Ishikawa (cell line): ENCODE results near the gene GRHL1.

Experiments
- CEBPB ChIP-seq: IDR thresholded peaks from 2 replicates; pipeline ENCODE4 v1.6.1; 2012
- CREB1 ChIP-seq: IDR thresholded peaks from 2 replicates; pipeline ENCODE4 v1.6.1; 2012; ENCODE audit warnings: low read depth
- EGR1 ChIP-seq: IDR thresholded peaks from 2 replicates; pipeline ENCODE4 v1.6.1; 2012
- EP300 ChIP-seq: IDR thresholded peaks from 2 replicates; pipeline ENCODE4 v1.6.1; 2012; ENCODE audit warnings: borderline replicate concordance
- FOXM1 ChIP-seq: IDR thresholded peaks from 2 replicates; pipeline ENCODE4 v1.6.1; 2012; ENCODE audit warnings: low read depth, borderline replicate concordance
- MAX ChIP-seq: IDR thresholded peaks from 2 replicates; pipeline ENCODE4 v1.6.1; 2012
- NFIC ChIP-seq: IDR thresholded peaks from 2 replicates; pipeline ENCODE4 v1.6.1; 2012
- RAD21 ChIP-seq: IDR thresholded peaks from 2 replicates; pipeline ENCODE4 v1.6.1; 2012; ENCODE audit warnings: low read depth
- REST ChIP-seq: IDR thresholded peaks from 2 replicates; pipeline ENCODE4 v1.6.1; 2012; ENCODE audit warnings: low read depth, mild to moderate bottlenecking
- TAF1 ChIP-seq: IDR thresholded peaks from 2 replicates; pipeline ENCODE4 v1.6.1; 2012; ENCODE audit warnings: low read depth, mild to moderate bottlenecking
- TCF12 ChIP-seq: IDR thresholded peaks from 2 replicates; pipeline ENCODE4 v1.6.1; 2012; ENCODE audit warnings: low read depth
- TEAD4 ChIP-seq: IDR thresholded peaks from 2 replicates; pipeline ENCODE4 v1.6.1; 2012
- USF1 ChIP-seq: IDR thresholded peaks from 2 replicates; pipeline ENCODE4 v1.6.1; 2012
- YY1 ChIP-seq: IDR thresholded peaks from 2 replicates; pipeline ENCODE4 v1.6.1; 2012; ENCODE audit warnings: low read depth
- ZBTB7A ChIP-seq: IDR thresholded peaks from 2 replicates; pipeline ENCODE4 v1.6.1; 2012; ENCODE audit warnings: low read depth

GRHL1 gene

GRCh38 chr2:9948721-9949120, 2.8 kb upstream of the GRHL1 start:
- TF ChIP-seq FOXM1 (no peak), YY1 (no peak), TCF12 (no peak), CEBPB (no peak), ZBTB7A (no peak), RAD21 (no peak), MAX (no peak), REST (no peak), TEAD4 (no peak), CREB1 (no peak)

- TF ChIP-seq EP300 (no peak), YY1 (no peak), EGR1 (no peak), TCF12 (no peak), ZBTB7A (no peak), TAF1 (no peak), CREB1 (no peak), FOXM1 (no peak), USF1 (no peak), CEBPB (no peak), MAX (no peak), NFIC (no peak), TEAD4 (no peak), REST (no peak)
Observed at GRCh38 chr2:9949239-9949991, 2.1 kb upstream of the GRHL1 start.

- TF ChIP-seq TEAD4 (no peak), EGR1 (no peak), TCF12 (no peak), EP300 (no peak), FOXM1 (no peak), TAF1 (no peak), RAD21 (no peak), CREB1 (no peak), REST (no peak)
Observed at GRCh38 chr2:9949992-9950520, 1.4 kb upstream of the GRHL1 start.

- TF ChIP-seq ZBTB7A (no peak), FOXM1 (no peak), TCF12 (no peak), REST (no peak), NFIC (no peak), TEAD4 (no peak), TAF1 (no peak), EP300 (no peak), MAX (no peak; the same call in 1 of the 2 replicates), USF1 (no peak)
Observed at GRCh38 chr2:9950521-9951271, 797 bp upstream of the GRHL1 start.
